ENCODE data around the gene KRTAP9-3. TPM values are rescaled to one million over a fixed set of nuclear protein-coding genes. Genes with fewer than 3 reads are reported as not detected.

The KRTAP9-3 gene
- total RNA-seq, 1 experiment from 2014 or later: not detected

DNA sequence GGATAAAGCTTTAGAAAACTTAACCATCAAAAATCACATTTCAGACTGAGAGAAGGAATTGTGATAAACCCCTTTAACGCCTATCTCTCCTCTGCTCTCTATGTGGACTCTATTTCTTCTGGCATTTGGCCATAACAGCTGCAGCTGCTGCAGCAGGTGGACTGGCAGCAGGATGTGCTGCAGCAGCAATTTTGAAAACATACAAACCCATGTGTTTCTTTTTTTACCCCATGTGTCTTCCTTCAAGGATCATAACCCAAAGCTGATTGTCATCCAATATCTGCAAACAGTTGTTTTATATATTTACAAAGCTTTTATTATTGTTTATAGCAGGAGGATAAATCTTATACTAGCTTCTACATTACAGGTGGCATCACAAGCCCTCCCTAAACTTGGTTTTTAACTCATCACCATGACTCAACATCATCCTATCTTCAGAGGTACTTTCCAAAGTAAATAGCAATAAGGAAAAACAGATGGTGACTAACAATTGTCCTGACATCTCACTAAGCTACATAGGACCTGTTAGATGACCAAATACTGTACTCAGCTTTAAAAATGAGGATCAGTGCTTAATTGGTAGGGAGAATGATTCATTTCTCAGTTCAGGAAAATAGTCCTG is 20.3 kb upstream of the KRTAP9-3 start:
- DNase-seq (ENCODE audit: low read depth, low spot score) (peak; percentile 24), ATAC-seq (peak; percentile 40; the same call in 1 of the 2 replicates)
- H3K9me3 ChIP-seq (ENCODE audit: control insufficient read depth in 1 of 2, insufficient read depth in 1 of 2, low read depth in 1 of 2, low read length in 2 of 2): no peaks in the 10 kb centered on the region; a peak in 1 of 4 replicates
- no peak overlapping the region for H3K9ac ChIP-seq (ENCODE audit: low read length)
- H3K36me3 ChIP-seq (ENCODE audit: control insufficient read depth in 1 of 2, insufficient read depth in 2 of 2, low read length in 2 of 2): no peaks in the 10 kb centered on the region
- TF ChIP-seq SRF (IDR thresholded peaks at IDR 0.05; ENCODE audit: low read depth): no peak
- TF ChIP-seq SP1 (IDR thresholded peaks at IDR 0.05; ENCODE audit: low read depth): peak; percentile 36
- peak; percentile 67 for TF ChIP-seq JUND (IDR thresholded peaks at IDR 0.05)
- TF ChIP-seq CEBPB (IDR thresholded peaks at IDR 0.05; ENCODE audit: low read depth): no peak
- TF ChIP-seq FOSL1 (IDR thresholded peaks at IDR 0.05; ENCODE audit: low read depth): peak; percentile 73; the same call in 1 of the 2 replicates
- TF ChIP-seq ZBTB33 (IDR thresholded peaks at IDR 0.05; ENCODE audit: extremely low read depth, insufficient replicate concordance, low read length): no peak
- intact Hi-C loops (cut with micrococcal nuclease): no loop called here
- peak overlapping the region; percentile 44 for H3K4me2 ChIP-seq (ENCODE audit: low read length)
- no peaks in the 10 kb centered on the region for H3K9me2 ChIP-seq (ENCODE audit: insufficient read depth)
- H3K27ac ChIP-seq (ENCODE audit: low read depth, low read length): no peak overlapping the region
- H4K20me1 ChIP-seq (ENCODE audit: insufficient read depth): no peaks in the 10 kb centered on the region
- H2AFZ ChIP-seq (ENCODE audit: low read depth, low read length, poor library complexity, severe bottlenecking): peak overlapping the region; percentile 75
- H3K79me2 ChIP-seq (ENCODE audit: insufficient read depth, low read length): no peaks in the 10 kb centered on the region
- no peaks in the 10 kb centered on the region for H3K27me3 ChIP-seq (ENCODE audit: insufficient read depth, low read length)
- H3K4me3 ChIP-seq (replicated peaks in 1 of 2; ENCODE audit: low read depth in 1 of 2, low read length in 2 of 2): no peak overlapping the region
- ChIA-PET POLR2A (no interaction called here), RAD21 (ENCODE audit: low non-redundant PET in 1 of 2, low total read pairs in 2 of 2, uncharacterized antibody in 2 of 2, unreplicated experiment in 2 of 2) (no interaction called here), CTCF (no interaction called here)
- BruUV-seq (replicated peaks): no TSS peak
- peaks cover 6 to 15% of the 10 kb centered on the region in 2 experiments for H3K4me1 ChIP-seq (ENCODE audit: control insufficient read depth in 1 of 2, insufficient read depth in 2 of 2, low read length in 2 of 2)

DNA sequence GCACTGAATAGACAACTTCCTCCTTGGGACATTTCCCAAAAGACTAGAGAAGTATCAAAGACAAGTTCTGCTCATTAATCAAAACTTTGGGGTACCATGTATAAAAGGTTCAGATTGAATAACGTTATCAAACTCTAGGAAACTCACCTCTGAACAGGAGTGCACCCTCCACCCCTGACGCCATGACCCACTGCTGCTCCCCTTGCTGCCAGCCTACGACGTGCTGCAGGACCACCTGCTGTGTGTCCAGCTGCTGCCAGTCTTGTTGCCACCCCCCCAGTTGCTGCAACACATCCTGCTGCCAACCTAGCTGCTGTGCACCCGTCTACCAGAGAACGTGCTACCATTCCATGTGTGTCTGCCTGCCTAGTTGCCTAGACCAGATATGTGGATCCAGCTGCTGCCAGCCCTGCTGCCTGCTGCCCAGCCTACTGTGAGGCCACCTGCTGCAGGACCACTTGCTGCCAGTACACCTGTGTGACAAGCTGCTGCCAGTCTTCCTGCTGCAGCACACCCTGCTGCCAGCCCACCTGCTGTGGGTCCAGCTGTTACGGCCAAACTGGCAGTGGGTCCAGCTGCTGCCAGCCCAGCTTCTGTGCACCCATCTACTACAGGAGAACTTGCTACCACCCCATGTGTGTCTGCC is 19.6 kb upstream of the KRTAP9-3 start:
- CTCF ChIA-PET: no interaction called here

More for the DNA sequence above, 19.6 kb upstream of the KRTAP9-3 start:
- Histone ChIP-seq H3K4me2 (ENCODE audit: low read length) (peak overlapping the region; percentile 44), H3K9ac (ENCODE audit: low read length) (no peak overlapping the region), H3K9me3 (ENCODE audit: control insufficient read depth in 1 of 2, insufficient read depth in 1 of 2, low read depth in 1 of 2, low read length in 2 of 2) (no peaks in the 10 kb centered on the region), H3K27me3 (ENCODE audit: insufficient read depth, low read length) (no peaks in the 10 kb centered on the region), H3K27ac (ENCODE audit: low read depth, low read length) (peak overlapping the region; percentile 15; the same call in 1 of the 2 replicates), H4K20me1 (ENCODE audit: insufficient read depth) (no peaks in the 10 kb centered on the region), H3K79me2 (ENCODE audit: insufficient read depth, low read length) (no peaks in the 10 kb centered on the region), H3K4me1 (ENCODE audit: control insufficient read depth in 1 of 2, insufficient read depth in 2 of 2, low read length in 2 of 2) (peaks cover 6 to 15% of the 10 kb centered on the region in 2 experiments), H3K9me2 (ENCODE audit: insufficient read depth) (no peaks in the 10 kb centered on the region), H3K36me3 (ENCODE audit: control insufficient read depth in 1 of 2, insufficient read depth in 2 of 2, low read length in 2 of 2) (no peaks in the 10 kb centered on the region), H2AFZ (ENCODE audit: low read depth, low read length, poor library complexity, severe bottlenecking) (peak overlapping the region; percentile 75), H3K4me3 (replicated peaks in 1 of 2; ENCODE audit: low read depth in 1 of 2, low read length in 2 of 2) (no peak overlapping the region)
- DNase-seq (ENCODE audit: low read depth, low spot score) (no peak), ATAC-seq (0 out of 2 replicates have a peak, but pooled peaks have one; percentile 34)
- ChIA-PET POLR2A (no interaction called here), RAD21 (ENCODE audit: low non-redundant PET in 1 of 2, low total read pairs in 2 of 2, uncharacterized antibody in 2 of 2, unreplicated experiment in 2 of 2) (interaction anchor here in 1 of 2 experiments (0.7 kb wide), 1 partner anchor 317 kb away, joined by 3 read pairs; no protein-coding TSS in a partner anchor)
- intact Hi-C loops (cut with micrococcal nuclease): no loop called here
- no TSS peak for BruUV-seq (replicated peaks)
- no peak for TF ChIP-seq CTCF (IDR thresholded peaks at IDR 0.05 in 2 of 3, conservative IDR thresholded peaks at IDR 0.05 in 1 of 3; ENCODE audit: borderline replicate concordance in 1 of 3, insufficient read depth in 1 of 3, low read depth in 2 of 3, low read length in 2 of 3)
- TF ChIP-seq SP1 (IDR thresholded peaks at IDR 0.05; ENCODE audit: low read depth): no peak
- no peak for TF ChIP-seq EZH2phosphoT487 (IDR thresholded peaks at IDR 0.05; ENCODE audit: borderline replicate concordance)
- TF ChIP-seq, protein P1, sequence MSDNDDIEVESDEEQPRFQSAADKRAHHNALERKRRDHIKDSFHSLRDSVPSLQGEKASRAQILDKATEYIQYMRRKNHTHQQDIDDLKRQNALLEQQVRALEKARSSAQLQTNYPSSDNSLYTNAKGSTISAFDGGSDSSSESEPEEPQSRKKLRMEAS (IDR thresholded peaks at IDR 0.05): no peak
- no peak for TF ChIP-seq FOSL1 (IDR thresholded peaks at IDR 0.05; ENCODE audit: low read depth)
- TF ChIP-seq ZFX (IDR thresholded peaks at IDR 0.05): no peak
- no peak for TF ChIP-seq RAD21 (IDR thresholded peaks at IDR 0.05; ENCODE audit: low read depth)
